Uterus (tissue), 2 donors: ENCODE results near the gene LYPD6.

Experiments
- POLR2A ChIP-seq, 2 donors: fragments of 450-650 bp; IDR thresholded peaks; one replicate each; pipeline ENCODE4 v1.6.1; 2016; ENCODE audit warnings: antibody characterized with exemption in 2 of 2, mild to moderate bottlenecking in 1 of 2, moderate library complexity in 1 of 2
- TF ChIP-seq, protein P1 (sequence below), 4 experiments: fragments of 200-600 bp in 2 of 4; fragments of 450-650 bp in 2 of 4; sonication (generic) in 2 of 4; IDR thresholded peaks; one replicate each; pipeline ENCODE4 v1.5.1; 2016 to 2019; ENCODE audit warnings: antibody characterized with exemption in 4 of 4, mild to moderate bottlenecking in 2 of 4, moderate library complexity in 1 of 4

DNA sequence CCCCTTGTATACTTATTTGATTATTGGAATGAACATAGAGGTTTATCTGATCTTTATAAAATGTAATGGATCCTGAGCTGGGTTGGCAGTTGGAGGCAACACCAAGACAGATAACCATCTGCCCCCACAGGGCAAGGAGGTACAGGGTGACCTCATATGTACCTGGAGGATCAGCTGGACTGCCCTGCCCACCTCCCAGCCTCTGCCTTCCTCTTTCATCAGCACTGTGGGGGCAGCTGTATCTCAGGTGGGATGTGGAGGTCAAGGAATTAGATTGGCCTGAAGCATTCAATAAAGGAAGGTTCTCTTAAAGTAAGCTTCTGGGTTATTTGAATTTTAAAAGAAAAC, 92.6 kb downstream of the LYPD6 start:
- TF ChIP-seq, protein P1, sequence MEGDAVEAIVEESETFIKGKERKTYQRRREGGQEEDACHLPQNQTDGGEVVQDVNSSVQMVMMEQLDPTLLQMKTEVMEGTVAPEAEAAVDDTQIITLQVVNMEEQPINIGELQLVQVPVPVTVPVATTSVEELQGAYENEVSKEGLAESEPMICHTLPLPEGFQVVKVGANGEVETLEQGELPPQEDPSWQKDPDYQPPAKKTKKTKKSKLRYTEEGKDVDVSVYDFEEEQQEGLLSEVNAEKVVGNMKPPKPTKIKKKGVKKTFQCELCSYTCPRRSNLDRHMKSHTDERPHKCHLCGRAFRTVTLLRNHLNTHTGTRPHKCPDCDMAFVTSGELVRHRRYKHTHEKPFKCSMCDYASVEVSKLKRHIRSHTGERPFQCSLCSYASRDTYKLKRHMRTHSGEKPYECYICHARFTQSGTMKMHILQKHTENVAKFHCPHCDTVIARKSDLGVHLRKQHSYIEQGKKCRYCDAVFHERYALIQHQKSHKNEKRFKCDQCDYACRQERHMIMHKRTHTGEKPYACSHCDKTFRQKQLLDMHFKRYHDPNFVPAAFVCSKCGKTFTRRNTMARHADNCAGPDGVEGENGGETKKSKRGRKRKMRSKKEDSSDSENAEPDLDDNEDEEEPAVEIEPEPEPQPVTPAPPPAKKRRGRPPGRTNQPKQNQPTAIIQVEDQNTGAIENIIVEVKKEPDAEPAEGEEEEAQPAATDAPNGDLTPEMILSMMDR (IDR thresholded peaks at IDR 0.05): no peak
- TF ChIP-seq POLR2A (IDR thresholded peaks at IDR 0.05): no peak
